Kasumi-1 (cell line): ENCODE results near the gene ANKRD53.
"Not testable (repeated sequence)": the region's sequence is repeated elsewhere in the genome, so short reads cannot be mapped to it uniquely, and the experiment has no call there.

ENCODE experiments used
- DNase-seq, 2 experiments: peaks; one replicate each; lab custom pipeline; 2025; lab: John Stamatoyannopoulos, UW

The ANKRD53 gene

DNA sequence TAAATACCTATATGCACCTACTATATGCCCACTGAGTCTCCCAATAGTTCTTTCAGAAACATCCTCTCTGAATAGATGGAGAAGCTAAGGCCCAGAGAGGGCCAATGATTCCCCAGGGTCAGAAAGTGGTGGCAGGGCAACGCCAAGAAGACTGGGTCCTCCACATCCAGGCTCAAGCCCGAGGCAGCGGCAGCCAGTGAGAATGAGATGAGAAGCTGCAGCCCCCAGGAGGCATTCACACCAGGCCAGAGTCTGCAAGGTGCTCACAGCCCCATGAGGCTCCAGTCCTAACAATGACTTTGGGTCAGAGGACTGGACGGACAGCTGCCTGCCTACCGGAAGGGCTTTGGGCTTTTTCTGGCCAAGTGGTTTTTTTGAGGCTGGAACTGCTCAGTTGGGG, 12.7 kb downstream of the ANKRD53 start:
- DNase-seq = no peak

DNA sequence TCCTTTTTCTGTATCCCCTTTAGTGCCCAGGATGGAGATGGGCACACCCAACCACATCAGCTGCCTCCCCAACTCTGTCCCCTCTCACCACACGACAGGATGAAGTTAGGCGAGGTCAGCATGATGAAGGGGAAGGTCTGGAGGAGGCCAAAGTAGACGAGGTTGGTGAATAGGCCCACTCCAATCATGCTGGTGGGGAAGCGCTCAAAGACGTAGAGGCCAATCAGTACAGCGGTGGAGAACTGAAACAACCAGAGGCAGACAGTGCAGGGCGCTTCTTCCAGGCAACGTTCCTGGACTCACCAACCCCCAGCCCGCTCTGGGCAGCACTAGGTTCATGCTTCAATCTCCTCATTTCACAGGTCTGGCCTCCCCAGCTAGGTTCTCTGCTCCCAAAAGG, 13.3 kb downstream of the ANKRD53 start:
- no peak for DNase-seq

GRCh38 chr2:70992945-70993853, 14.8 kb downstream of the ANKRD53 start:
- DNase-seq = peak in 1 of 2 experiments; percentile 27

DNA sequence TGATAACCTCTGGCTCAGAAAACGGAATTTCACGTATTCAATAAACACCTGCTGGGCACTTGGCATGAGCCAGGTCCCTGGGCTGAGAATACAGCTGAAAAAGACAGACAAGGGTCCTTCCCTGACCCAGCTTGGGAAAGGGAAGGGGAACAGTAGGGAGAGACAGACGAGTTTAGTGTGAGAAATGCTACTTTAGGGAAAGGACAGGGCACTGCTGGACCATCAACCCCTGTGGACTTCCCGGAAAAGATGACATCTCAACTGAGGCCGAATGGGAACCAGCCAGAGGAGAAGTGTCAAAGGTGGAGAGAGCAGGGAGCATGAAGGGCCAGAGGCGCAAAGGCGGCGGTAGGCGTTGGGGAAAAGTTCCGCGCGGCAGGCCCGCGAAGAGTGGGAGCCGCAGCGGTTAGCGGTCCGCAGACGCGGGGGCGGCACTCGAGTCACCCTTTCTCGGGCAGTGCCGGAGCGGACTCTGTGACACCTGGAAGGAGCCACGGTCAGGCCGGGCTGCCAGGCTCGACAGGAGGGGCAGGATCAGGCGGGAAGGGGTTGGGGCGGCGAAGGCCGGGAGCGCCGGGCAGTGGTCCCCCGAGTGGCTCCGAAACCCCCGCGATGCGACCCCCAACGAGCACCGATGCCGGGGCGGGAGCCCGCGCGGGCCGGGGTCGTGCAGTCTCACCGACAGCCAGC, 15.7 kb downstream of the ANKRD53 start:
- DNase-seq = no peak

DNA sequence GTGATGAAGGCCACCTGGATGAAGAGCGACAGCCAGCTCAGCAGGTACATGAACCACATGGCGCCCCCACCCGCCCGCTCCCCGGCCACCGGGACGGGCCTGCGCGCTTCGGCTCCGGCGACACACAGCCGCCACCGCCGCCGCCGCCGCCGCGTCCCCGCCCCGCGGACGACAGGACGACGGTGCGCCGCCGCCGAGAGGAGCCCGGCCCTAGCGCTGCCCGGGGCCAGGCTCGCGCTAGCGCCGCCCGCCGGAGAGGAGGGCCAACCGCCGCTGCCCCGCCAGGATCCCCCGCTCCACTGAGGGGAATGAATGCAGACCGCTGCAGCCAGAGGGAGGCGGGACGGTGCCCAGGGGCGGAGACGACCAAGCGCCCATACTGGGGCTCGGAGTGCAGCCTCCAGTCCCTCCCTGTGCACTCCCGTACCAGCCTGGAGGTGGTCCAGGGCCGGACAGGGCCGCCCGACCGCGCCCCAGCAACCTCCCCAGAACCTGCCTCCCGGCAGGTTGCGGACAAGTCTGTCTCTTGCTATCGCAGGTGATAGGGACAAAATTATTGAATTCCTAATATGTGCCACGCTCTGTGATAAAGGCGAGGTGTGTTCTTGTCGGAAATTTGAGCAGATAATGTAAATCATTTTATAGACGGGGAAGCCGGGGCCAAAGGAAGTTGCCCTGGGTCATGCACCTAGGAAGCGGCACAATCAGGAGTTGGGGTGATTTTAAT, 16.4 kb downstream of the ANKRD53 start, which contains the start of gene TEX261:
TSS of gene TEX261 (minus strand) at position 175 of the 727 bp plus-strand sequence. CDS start at position 59, 116 bp downstream.
- peak; percentile 83 to 84 for DNase-seq

- DNase-seq = peak; percentile 60 to 61
Measured at GRCh38 chr2:70995426-70995729, 16.9 kb downstream of the ANKRD53 start.

DNA sequence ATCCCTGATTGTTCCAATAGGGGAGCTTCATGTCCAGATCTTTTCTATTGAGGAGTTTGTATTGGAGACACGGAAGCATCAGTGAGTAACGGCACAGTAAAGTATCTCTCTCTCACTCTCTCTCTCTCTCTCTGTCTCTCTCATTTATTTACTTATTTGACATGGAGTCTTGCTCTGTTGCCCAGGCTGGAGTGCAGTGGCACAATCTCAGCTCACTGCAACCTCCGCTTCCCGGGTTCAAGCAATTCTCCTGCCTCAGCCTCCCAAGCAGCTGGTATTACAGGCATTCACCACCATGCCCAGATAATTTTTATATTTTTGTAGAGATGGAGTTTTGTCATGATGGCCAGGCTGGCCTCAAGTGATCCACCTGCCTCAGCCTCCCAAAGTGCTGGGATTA, 20.5 kb downstream of the ANKRD53 start:
- not testable (repeated sequence) for DNase-seq

GRCh38 chr2:70999362-70999761, 20.9 kb downstream of the ANKRD53 start:
- DNase-seq = no peak

GRCh38 chr2:70999931-71000330, 21.5 kb downstream of the ANKRD53 start:
- not testable (repeated sequence) for DNase-seq

DNA sequence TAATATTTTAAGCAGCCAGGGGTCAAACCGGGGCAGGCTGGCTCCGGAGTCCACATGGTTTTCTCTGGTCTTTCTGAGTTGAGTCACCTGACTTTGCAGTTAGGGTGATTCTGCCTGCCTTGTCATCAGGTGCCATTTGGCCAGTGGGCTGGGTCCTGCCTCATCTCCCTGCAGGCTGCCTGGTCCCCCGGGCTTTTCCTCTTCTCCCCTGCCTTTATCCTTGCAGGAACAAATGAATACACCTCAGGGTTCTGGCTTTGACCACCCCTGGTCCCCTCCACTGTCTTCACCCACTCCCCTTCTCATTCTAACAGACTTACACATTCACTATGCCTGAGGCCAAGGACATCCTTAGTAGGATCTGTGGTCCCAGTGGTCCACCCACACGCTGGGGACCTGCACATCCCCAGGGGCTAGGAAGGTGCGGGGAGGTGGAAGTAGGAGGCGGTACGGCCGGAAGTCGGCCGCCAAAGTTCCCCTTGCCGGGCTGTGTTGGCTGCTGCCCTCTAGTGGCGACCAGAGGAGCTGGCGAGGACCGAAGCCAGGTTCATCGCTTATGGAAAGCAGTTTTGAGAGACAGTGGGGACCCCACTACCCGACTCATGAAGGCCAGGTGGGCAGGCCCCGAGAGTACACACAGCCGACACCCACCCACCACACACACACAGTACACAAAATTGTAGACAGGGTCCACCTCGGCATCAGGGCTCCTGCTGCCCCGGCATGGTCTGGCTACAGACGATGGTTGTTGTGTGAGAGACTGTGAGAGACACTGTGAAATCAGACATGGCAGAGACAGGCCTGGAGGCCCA, 22.6 kb downstream of the ANKRD53 start:
- peak; percentile 61 to 75 for DNase-seq

GRCh38 chr2:71001592-71001927, 23.1 kb downstream of the ANKRD53 start:
- no peak for DNase-seq

DNA sequence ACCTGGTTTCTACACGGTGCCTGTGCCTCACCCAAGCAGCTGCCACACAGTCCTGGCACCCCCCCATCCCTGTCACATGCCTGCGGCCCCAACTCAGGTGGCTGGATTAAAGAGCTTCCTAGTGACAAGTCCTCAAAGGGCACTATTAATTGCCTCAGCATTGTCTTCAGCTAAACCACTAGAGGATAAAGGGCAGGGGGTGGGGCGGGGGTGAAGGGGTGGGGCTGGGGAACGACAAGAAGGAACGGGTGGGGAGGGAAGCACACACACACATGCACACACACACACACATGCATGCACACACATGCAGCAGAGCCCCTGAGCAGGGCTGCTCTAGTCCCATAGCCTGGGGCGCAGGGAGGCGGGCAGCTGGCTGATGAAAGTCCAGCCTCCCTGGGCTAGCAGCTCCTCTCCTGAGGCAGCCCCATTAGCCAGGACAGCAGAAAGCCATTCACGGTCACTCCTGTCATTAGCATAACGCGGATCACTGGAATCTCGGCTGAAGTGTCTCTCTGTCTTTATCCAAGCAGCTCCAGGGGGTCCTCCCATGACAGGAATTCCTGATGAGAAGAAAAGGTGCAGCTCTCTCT, 23.6 kb downstream of the ANKRD53 start:
- DNase-seq = no peak

GRCh38 chr2:71003396-71003795, 25.0 kb downstream of the ANKRD53 start:
- no peak for DNase-seq

DNA sequence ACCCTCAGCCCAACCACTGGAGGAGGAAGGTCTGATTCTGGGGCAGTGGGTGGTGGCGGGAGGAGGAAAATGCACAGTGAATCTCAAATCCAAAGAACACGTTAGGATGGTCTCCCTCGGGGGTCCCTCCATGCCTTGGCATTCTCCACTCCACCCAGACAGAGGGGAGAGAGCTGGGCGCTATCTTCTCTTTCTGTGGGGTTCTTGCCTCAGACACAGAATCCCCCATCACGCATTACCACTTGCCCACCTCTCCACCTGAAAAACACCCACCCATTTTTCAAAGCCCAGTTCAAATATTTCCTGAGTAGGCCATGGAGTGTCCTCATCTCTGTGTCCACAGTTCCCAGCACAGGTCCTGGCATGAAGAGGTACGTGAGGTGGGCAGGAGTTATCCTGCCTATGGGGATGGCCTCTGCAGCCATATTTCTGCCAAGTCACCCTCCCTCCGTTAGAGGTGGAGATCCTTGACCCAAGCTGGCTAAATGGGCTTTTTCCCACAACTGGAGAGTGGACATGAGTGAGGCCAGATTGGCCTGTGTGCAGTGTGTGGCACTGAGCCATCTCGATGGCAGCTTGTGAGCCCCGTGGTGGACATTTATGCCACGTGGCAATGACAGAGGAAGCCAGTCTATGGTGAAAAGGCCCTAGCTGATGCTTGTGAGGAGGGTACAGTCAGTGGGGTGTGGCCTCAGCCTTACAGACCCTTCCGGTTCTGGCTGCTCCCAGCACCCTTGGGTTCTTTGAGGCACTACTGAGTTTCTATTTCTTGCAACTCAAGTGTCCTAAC, 25.7 kb downstream of the ANKRD53 start:
- DNase-seq = no peak

DNA sequence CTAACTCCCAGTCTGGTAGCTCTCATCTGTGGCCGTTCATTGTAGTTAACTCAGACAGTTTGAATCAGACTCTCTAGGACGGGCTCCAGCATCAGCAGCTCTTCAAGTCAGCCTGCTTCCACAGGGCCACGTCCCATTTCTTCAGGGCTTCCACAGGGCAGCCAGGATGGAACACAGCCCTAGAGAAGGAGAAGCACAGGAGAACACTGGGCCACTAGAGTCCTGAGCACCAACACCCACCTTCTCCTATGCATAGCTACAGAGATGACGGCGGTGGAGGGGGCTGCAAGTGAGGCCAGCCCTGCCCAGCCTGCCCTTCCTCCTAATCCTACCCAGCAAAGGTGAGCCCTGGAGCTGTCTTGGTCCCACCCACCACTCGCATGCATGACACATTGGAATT, 26.4 kb downstream of the ANKRD53 start:
- no peak for DNase-seq

GRCh38 chr2:71005271-71006202, 27.1 kb downstream of the ANKRD53 start:
- no peak for DNase-seq

DNA sequence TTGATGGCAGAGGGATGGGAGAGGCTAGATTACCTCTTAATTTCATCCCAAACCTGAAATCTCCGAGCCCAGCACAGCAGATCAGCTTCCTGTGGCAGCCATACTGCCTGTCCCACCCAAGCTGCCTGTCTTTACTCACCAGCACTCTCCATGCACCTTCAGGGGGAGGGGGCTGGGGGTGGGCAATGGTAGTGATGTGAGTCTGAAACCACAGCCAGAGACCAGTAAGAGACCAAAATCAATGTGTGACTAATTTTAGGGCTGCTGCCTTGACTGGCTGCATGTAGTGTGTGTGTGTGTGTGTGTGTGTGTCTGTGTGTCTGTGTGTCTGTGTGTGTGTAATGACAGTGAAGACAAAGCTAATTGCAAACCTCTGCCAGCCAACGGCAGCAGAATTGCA, 27.9 kb downstream of the ANKRD53 start:
- DNase-seq = no peak

GRCh38 chr2:71006955-71007799, 28.7 kb downstream of the ANKRD53 start:
- DNase-seq = no peak

DNA sequence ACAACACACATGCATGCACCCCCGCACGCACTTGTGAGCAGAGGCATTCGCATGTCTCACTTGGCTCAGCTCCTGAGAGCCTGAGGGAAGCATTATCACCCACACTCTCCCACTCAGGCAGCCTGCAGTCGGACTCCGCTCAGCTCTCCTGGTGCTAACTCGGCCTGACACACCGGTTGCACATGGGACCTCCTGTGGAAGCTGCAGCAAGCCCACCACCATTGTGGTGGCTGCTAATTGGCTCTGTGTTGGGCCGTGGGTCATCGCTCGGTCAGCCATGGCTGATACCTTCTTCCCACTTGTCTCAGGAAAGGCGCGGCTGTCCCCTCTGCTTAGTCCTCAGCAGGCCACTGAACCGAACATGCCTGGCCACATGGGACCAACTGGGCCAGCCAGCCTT, 29.9 kb downstream of the ANKRD53 start:
- DNase-seq = no peak
